Measurements from ENCODE around the gene TRIM43. TPM values are rescaled to one million over a fixed set of nuclear protein-coding genes. Genes with fewer than 3 reads are reported as not detected.
"Not testable (repeated sequence)": the region's sequence is repeated elsewhere in the genome, so short reads cannot be mapped to it uniquely, and the experiment has no call there.

Gene TRIM43
- total RNA-seq, 1 experiment from 2014 or later, result not detected

DNA sequence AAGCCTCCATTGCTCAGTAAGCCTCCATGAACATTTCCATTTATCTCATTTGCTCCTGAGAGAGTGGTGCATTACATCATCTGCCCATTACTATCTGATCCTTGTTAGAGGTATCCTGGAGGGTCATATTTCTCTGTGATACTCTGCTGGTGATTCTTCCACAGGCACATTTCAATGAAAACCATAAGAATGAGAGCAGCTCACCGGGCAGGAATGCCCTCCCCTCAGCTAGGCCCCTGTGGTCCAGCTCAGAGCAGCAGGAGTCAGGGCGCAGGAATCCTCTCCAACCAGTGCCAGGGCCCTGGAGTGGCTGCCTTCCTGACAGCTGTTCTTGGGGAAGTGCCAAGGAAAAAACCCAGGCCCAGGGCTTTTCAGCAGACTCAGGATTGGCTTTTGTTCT lies 50.0 kb downstream of the TRIM43 start:
- DNase-seq (ENCODE audit: low read depth), result peak; percentile 75

DNA sequence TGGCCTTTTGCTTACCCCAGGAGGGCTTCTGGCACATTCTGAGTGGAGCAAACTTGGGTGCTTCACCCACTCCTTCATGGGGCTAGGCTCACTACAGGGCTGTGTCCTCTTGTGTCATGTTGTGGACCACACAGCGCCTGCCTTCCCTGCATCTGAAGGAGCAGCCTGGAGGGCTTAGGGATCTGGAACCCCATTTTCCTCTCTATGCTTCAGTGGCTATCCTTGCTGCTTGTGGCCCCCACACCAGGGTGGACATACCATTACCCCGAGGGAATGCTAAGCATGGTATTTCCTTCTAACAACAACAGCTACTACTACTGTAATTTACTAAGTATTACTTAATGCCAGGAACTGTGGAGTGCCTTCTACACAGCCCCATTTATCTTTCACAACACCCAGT lies 50.6 kb downstream of the TRIM43 start:
- DNase-seq (ENCODE audit: low read depth), result not testable (repeated sequence)

GRCh38 chr2:95642951-95643350 lies 51.1 kb downstream of the TRIM43 start:
- DNase-seq (ENCODE audit: low read depth), result not testable (repeated sequence)

- DNase-seq (ENCODE audit: low read depth), result not testable (repeated sequence)
These were observed 53.5 kb downstream of the TRIM43 start for GRCh38 chr2:95645312-95645711.

GRCh38 chr2:95646274-95646994 lies 54.6 kb downstream of the TRIM43 start:
- DNase-seq (ENCODE audit: low read depth), result not testable (repeated sequence)

DNA sequence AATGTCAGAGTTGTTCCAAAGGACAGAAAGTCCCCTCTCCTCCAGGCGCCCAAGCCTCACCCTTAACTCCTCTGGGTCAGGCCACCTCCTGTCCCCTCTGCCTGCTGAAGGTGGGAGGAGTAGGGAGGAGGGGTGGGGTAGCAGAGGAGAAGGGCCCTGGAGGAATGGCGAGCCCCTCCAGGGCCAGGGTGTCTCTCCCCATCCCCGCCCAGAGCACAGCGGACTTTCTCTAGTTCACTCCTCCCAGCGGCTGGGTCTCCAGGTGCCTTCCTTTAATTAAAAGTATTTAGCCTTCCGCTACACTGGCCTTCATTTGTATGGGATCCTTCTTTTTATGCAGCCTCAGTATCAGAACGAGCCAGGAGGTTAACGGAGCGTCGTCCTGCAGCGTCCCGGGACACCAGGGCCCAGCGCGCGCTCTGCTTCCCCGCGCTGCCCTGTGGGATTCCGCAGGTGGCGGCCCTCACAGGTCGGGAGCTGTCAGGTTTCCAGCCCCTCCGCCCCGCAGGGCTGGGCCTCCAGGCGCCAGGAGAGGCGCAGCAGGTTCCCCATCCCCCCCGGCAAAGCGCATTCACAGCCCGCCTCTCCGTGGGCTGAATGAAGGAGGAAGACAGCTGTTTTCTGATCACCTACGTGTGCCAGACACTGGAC lies 57.2 kb downstream of the TRIM43 start:
- DNase-seq (ENCODE audit: low read depth), result not testable (repeated sequence)

Other genes with a start within 250 kb of the TRIM43 start
- 26.3 and 37.3 TPM in 2 replicates for gene FAHD2A, start 189.3 kb upstream of the TRIM43 start, total RNA-seq (2014; rRNA removed; shearing (Covaris generic))
- gene TRIM43B, start 107.2 kb upstream of the TRIM43 start, total RNA-seq (2014; rRNA removed; shearing (Covaris generic)), result not detected in 2 replicates